ENCODE measurements around the gene AGBL4. TPM values are rescaled to one million over a fixed set of nuclear protein-coding genes. Genes with fewer than 3 reads are reported as not detected.

The AGBL4 gene
- total and polyA plus RNA-seq, 2 of the 13 experiments (the other 11 are each of a cell fraction or from before 2014, with no cell fraction given): not detected

DNA sequence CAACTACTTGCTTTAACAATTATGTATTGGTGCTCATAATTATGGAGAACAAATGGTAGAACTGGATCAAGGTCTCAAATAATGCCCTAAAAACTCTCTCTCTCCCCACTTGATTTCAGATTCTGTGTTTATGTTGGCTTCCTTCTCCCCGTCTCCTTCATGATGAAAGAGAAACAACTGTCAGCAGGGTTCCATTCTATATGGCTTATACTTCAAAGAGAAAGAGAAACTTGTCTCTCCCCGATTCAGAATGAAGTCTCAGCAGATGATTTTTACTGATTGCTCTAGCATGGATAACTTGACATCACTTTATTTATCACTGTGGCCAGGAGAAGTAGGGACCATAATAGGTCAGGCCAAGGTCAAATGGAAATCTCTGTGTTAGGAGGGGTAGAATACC is 575.6 kb downstream of the AGBL4 start:
- Histone ChIP-seq H3K79me2 (ENCODE audit: insufficient read depth, low read length) (no peaks in the 10 kb centered on the region), H3K9ac (ENCODE audit: insufficient read depth, low read depth, low read length) (no peak overlapping the region), H3K4me1 (ENCODE audit: insufficient read depth, low read length) (no peaks in the 10 kb centered on the region), H3K9me3 (ENCODE audit: low read length) (peaks cover 93% of the 10 kb centered on the region), H3K4me3 (replicated peaks in 1 of 3; ENCODE audit: insufficient read depth in 1 of 3, low read depth in 2 of 3, low read length in 3 of 3) (no peak overlapping the region), H3K4me2 (ENCODE audit: low read depth, low read length) (no peak overlapping the region), H4K20me1 (ENCODE audit: insufficient read depth, low read length) (no peaks in the 10 kb centered on the region), H3K27me3 (ENCODE audit: control insufficient read depth in 1 of 2, insufficient read depth in 2 of 2, low read length in 2 of 2) (no peaks in the 10 kb centered on the region), H3K27ac (ENCODE audit: extremely low read length, insufficient read depth, low read length) (no peak overlapping the region), H2AFZ (ENCODE audit: low read length) (no peak overlapping the region), H3K36me3 (replicated peaks in 1 of 2; ENCODE audit: control insufficient read depth in 1 of 2, insufficient read depth in 2 of 2, low read length in 2 of 2) (no peaks in the 10 kb centered on the region)
- no peak for FAIRE-seq
- in situ Hi-C loops (cut with HindIII; ENCODE audit: extremely low pct_ligation_motif_present, low pct_unique_long_range_greater_than_20kb) (no loop called here), intact Hi-C loops (cut with micrococcal nuclease; ENCODE audit: unreplicated experiment) (no loop called here)
- no peak for DNase-seq (ENCODE audit: low spot score)
- BruUV-seq (replicated peaks): no TSS peak
- TF ChIP-seq ZMYM3 (CRISPR knock-in tag; IDR thresholded peaks at IDR 0.05): no peak
- TF ChIP-seq ZNF550 (CRISPR knock-in tag; IDR thresholded peaks at IDR 0.05; ENCODE audit: borderline replicate concordance): no peak
- no peak for TF ChIP-seq ZNF790 (CRISPR knock-in tag; IDR thresholded peaks at IDR 0.05; ENCODE audit: borderline replicate concordance)
- TF ChIP-seq SNRNP70 (IDR thresholded peaks at IDR 0.05; ENCODE audit: low read depth, low read length): no peak
- TF ChIP-seq ZNF354B (CRISPR knock-in tag; IDR thresholded peaks at IDR 0.05): no peak
- TF ChIP-seq ZNF160 (CRISPR knock-in tag; IDR thresholded peaks at IDR 0.05): no peak
- TF ChIP-seq ZBTB21 (CRISPR knock-in tag; IDR thresholded peaks at IDR 0.05): no peak
- no peak for TF ChIP-seq ETV6 (CRISPR knock-in tag; conservative IDR thresholded peaks at IDR 0.05)
- TF ChIP-seq, protein P1, sequence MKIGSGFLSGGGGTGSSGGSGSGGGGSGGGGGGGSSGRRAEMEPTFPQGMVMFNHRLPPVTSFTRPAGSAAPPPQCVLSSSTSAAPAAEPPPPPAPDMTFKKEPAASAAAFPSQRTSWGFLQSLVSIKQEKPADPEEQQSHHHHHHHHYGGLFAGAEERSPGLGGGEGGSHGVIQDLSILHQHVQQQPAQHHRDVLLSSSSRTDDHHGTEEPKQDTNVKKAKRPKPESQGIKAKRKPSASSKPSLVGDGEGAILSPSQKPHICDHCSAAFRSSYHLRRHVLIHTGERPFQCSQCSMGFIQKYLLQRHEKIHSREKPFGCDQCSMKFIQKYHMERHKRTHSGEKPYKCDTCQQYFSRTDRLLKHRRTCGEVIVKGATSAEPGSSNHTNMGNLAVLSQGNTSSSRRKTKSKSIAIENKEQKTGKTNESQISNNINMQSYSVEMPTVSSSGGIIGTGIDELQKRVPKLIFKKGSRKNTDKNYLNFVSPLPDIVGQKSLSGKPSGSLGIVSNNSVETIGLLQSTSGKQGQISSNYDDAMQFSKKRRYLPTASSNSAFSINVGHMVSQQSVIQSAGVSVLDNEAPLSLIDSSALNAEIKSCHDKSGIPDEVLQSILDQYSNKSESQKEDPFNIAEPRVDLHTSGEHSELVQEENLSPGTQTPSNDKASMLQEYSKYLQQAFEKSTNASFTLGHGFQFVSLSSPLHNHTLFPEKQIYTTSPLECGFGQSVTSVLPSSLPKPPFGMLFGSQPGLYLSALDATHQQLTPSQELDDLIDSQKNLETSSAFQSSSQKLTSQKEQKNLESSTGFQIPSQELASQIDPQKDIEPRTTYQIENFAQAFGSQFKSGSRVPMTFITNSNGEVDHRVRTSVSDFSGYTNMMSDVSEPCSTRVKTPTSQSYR (CRISPR knock-in tag; IDR thresholded peaks at IDR 0.05; ENCODE audit: borderline replicate concordance): no peak
- no peak for TF ChIP-seq EEA1 (CRISPR knock-in tag; IDR thresholded peaks at IDR 0.05; ENCODE audit: borderline replicate concordance)
- TF ChIP-seq, protein P2, sequence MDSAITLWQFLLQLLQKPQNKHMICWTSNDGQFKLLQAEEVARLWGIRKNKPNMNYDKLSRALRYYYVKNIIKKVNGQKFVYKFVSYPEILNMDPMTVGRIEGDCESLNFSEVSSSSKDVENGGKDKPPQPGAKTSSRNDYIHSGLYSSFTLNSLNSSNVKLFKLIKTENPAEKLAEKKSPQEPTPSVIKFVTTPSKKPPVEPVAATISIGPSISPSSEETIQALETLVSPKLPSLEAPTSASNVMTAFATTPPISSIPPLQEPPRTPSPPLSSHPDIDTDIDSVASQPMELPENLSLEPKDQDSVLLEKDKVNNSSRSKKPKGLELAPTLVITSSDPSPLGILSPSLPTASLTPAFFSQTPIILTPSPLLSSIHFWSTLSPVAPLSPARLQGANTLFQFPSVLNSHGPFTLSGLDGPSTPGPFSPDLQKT (CRISPR knock-in tag; IDR thresholded peaks at IDR 0.05; ENCODE audit: borderline replicate concordance): no peak
- TF ChIP-seq TSC22D2 (CRISPR knock-in tag; IDR thresholded peaks at IDR 0.05; ENCODE audit: borderline replicate concordance): no peak
- no peak for TF ChIP-seq MIXL1 (CRISPR knock-in tag; IDR thresholded peaks at IDR 0.05)
- TF ChIP-seq, protein P3, sequence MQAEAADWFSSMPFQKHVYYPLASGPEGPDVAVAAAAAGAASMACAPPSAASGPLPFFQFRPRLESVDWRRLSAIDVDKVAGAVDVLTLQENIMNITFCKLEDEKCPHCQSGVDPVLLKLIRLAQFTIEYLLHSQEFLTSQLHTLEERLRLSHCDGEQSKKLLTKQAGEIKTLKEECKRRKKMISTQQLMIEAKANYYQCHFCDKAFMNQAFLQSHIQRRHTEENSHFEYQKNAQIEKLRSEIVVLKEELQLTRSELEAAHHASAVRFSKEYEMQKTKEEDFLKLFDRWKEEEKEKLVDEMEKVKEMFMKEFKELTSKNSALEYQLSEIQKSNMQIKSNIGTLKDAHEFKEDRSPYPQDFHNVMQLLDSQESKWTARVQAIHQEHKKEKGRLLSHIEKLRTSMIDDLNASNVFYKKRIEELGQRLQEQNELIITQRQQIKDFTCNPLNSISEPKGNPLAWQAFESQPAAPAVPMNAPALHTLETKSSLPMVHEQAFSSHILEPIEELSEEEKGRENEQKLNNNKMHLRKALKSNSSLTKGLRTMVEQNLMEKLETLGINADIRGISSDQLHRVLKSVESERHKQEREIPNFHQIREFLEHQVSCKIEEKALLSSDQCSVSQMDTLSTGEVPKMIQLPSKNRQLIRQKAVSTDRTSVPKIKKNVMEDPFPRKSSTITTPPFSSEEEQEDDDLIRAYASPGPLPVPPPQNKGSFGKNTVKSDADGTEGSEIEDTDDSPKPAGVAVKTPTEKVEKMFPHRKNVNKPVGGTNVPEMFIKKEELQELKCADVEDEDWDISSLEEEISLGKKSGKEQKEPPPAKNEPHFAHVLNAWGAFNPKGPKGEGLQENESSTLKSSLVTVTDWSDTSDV (CRISPR knock-in tag; IDR thresholded peaks at IDR 0.05): no peak
- TF ChIP-seq SP1 (IDR thresholded peaks at IDR 0.05): no peak
- no peak for TF ChIP-seq SP1 (CRISPR knock-in tag; IDR thresholded peaks at IDR 0.05)
- TF ChIP-seq, protein P4, sequence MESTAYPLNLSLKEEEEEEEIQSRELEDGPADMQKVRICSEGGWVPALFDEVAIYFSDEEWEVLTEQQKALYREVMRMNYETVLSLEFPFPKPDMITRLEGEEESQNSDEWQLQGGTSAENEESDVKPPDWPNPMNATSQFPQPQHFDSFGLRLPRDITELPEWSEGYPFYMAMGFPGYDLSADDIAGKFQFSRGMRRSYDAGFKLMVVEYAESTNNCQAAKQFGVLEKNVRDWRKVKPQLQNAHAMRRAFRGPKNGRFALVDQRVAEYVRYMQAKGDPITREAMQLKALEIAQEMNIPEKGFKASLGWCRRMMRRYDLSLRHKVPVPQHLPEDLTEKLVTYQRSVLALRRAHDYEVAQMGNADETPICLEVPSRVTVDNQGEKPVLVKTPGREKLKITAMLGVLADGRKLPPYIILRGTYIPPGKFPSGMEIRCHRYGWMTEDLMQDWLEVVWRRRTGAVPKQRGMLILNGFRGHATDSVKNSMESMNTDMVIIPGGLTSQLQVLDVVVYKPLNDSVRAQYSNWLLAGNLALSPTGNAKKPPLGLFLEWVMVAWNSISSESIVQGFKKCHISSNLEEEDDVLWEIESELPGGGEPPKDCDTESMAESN (CRISPR knock-in tag; conservative IDR thresholded peaks at IDR 0.05): no peak
- CTCF ChIA-PET (ENCODE audit: low intra/inter-chr PET ratio, low total read pairs): no interaction called here
- no peak for ATAC-seq
- POLR2A ChIA-PET: no interaction called here
- WGBS (ENCODE audit: low lambda C conversion rate): 0% methylated on average over 2 of the region's 2 CpGs
